Activated T-cell treated with anti-CD3 and anti-CD28 coated beads for 4 hours (primary cell): ENCODE measurements around the gene DCN.

Experiments used
- DNase-seq: peaks from one replicate; pipeline ENCODE4 v3.0.0-alpha.2; 2020

The DCN gene

DNA sequence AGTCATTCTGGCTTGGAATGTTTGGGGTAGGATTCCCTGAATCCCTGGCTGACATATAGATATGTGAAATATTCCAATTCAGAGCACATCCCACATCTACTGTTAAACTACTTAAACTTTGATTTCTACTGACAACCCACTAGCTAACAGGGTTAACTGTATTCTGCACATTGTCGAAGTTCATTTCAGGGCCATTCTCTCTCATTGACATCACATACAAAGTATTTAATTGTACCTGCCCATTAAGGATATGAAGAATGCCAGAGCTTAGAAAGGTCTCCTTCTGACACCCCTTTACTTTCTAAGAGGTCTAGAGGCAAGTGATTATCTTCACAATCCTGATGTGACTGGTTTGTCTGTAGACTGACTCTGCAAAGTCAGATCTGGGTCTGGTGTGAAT lies 2.8 kb upstream of the DCN start:
- DNase-seq: no peak

GRCh38 chr12:91183551-91183950 lies 934 bp upstream of the DCN start:
- no peak for DNase-seq

DNA sequence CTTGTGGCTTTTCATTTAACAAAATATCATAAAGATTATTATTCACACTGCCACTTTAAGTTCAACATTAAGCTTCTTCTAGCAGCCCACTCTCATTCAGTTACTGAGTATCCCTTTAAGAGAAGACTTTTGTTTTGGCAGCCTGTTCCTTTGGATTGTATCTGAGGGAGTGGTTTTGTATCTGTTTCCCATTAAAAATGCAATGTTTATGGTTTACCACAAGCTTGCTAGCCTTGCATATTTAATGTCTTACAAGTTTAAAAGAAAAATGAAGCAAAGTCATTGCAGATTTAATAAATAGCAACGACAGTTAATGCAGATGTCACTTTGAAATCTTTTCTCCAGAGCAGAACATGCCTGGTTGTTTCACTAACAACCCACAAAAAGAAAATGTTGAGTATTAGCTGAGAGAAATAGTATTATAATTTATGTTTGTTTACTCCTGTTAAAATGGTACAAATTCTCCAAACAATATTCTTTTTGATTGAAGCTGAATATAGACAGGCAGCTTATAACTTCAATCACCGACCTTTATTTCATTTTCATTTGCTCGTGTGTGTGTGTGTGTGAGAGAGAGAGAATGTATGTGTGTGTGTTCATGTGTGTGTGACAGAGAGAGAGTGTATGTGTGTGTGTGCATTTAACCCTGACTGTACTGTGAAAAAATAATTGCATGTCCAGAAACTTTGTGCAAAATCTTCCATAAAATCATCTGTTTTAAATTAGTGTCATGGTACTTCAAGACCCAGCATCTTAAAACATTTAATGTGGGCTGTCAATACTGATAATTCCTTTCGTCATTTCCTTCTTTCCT lies 1.8 kb downstream of the DCN start:
- DNase-seq: no peak

DNA sequence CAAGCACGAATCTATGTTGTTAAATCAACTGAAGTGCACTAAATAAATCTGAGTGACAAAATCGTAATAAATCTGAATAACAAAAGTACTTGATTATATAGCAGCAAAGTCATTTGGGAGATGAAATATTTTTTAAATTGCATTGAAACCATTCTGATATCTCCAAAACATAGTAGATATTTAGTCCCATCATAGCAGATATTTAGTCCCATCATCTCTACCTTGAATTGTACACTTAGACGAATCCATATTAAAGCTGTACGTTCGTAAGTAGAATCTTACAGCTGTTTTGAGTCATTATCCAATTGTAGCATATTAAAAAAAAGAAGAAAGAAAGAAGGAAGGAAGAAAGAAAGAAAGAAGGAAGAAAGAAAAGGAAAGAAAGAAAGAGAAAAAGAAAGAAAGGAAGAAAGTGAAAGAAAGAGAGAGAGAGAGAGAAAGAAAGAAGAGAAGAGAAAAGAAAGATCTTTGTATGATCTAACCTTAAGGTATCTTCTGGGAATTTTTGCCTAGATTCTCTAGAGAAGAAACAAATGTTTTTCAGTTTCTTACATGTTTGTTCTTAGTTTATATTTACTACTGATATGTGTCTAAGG lies 2.6 kb downstream of the DCN start:
- DNase-seq: no peak

DNA sequence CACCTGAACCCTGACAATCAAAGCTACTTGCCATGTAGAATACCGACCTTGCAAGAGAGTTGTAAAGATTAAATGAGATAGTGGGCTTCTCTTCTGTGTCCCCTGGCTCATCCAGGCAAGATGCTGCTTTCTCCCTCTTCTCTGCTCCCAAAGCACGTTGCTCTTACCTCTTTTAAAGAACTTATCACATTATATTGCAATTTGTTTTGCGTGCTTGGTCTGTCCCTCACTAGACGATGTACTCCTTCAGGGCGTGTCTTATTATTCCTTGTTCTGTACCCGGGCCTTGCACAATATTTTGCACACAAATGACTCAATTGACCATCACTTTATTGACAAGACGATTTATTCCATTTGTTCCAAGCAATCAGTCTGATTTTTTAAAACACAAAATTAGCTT lies 3.3 kb downstream of the DCN start:
- no peak for DNase-seq

DNA sequence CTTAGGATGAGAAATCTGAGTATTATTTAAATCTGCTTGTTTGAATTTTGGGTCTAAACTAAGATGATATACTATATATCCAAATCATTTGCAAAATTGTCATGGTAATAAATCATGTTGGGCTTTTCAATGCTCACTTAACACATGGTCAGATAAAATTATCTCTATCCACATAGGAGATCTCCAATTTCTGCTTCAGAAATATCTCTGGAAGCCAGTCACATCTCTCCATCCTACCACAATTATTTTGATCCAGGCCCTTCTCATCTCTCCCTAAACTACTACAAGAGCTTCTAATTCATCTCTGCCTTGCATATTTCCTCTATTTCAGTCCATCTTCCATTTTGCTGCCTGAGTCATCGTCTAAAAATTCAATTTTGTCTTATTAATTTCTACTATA lies 3.8 kb downstream of the DCN start:
- DNase-seq: no peak

DNA sequence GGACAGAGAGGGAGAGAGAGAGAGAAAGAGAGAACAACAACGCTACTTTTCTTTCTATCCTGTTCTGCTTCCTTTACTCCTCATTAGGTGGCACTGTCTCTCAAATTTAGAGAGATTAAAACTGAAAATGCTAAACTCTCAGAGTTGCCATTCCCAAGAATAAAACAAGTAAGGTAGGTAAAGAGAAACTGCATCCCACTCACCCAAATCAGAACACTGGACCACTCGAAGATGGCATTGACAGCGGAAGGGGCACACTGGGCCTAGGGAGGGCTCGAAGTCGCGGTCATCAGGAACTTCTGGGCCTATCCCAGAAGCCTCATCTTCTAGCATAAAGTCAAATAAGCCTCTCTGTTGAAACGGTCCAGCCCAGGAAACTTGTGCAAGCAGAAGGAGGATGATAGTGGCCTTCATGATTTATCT lies 4.5 kb downstream of the DCN start:
- no peak for DNase-seq

GRCh38 chr12:91177381-91177780 lies 5.2 kb downstream of the DCN start:
- no peak for DNase-seq

DNA sequence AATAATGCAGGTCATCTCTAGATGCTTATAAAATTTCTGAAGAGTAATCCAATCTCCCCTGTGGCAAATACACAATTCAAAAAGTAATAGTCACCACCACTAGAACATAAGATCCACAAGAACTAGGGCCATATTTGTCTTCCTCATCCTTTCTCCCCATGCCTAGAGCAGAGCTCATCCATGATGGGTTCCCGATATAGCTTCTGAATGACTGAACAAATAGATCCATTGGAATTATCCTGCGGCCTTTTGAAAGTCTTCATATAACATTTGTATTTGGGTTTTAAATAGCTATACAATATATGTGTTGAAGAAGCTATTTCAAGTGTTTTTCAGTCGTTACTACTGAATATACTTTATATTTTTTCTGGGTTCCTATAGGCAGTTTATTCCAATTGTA lies 5.7 kb downstream of the DCN start:
- no peak for DNase-seq

GRCh38 chr12:91176358-91176757 lies 6.3 kb downstream of the DCN start:
- DNase-seq: no peak

GRCh38 chr12:91173124-91173523 lies 9.5 kb downstream of the DCN start:
- no peak for DNase-seq

DNA sequence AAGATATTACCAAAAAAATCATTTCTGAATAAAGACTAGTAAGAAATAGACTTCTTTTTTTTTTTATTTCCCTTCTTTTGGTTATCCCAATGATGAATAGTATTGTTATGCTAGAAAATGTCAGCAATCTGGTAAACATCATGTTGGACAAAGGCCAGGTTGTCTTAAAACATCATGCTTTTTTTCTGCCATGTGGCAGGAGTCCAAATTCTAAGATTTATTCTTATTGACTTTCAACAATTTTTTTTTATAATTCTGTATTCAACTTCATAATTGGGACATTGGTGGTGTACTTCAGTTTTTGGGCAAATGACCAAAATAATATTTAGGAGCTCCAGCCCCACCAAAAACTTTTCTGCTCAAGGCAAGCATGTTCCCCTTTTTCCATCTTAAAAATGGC lies 10.5 kb downstream of the DCN start:
- DNase-seq: no peak

DNA sequence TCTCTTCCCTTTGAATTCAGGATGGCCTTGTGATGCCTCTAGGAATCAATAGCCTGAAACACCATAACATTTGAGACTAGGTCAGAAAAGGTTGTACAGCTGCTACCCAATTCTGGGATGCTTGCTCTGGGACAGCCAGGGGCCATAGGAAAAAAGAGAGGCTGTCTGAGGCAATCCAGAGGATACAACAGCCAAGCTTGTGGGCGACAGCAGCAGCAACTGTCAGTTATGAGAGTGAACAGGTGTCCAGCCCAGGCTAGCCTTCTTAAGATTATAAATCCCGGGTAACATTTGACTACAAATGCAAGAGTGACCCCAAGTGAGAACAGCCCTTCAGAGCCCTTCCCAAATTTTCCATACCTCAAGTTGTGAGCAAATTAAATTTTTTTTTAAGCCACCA lies 11.1 kb downstream of the DCN start:
- no peak for DNase-seq

DNA sequence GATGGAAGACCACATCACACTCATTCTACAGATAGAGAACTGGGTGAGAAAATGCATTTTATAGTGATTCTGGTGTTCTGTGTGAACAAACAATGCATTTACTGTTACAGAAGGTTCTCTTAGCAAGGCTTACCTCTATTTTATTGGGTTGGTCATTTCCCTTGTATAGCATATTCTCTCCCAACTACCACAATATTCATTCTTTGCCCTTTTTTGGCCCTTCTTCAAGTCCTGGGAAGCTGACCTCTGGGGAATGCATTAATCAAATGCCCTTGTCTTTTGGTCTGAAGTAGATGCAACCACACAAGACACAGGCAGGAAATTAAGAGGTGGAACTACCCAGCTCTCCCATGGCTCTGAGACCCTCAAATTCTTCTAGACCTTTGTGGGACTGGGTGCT lies 19.5 kb downstream of the DCN start:
- DNase-seq: no peak

GRCh38 chr12:91161009-91161408 lies 21.6 kb downstream of the DCN start:
- no peak for DNase-seq

DNA sequence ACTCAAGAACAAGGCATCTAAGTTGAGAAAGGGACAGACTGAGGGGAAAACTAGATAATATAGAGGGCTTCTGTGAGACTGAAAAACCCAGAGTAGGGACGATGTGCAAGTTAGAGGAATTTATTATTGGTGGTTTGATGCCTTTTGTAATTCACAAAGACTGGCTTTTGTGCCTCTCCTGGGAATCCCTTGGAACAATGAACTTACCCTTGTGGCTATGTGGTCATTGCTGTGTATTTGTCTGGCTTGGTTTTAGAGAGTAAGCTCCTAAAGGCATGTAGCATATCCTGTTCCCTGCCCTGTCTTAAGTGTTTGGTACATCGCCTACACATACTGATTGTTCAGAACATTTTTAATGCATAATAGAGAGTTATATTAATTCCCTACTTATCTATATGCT lies 26.6 kb downstream of the DCN start:
- no peak for DNase-seq

DNA sequence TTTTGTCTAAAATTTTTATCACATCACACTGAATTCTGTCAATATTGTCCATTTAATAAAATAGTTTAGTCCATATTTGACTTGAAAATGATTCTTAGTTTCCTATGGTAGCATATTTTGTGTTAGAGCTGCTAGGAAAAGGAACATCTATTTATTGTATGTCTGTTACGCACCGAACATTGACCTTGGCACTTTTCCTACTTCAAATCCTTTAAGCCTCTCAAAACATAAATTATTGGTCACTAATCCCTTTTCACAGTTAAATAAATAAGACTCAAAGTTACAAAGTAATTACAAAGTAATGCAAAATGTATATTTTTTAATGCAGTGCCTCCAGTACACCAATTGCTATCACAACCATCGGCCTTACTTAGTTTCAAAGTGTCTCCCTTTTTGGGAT lies 28.5 kb downstream of the DCN start:
- no peak for DNase-seq

GRCh38 chr12:91144053-91144452 lies 38.6 kb downstream of the DCN start:
- no peak for DNase-seq

- DNase-seq: no peak
These were observed 39.4 kb downstream of the DCN start for GRCh38 chr12:91143206-91143605.

GRCh38 chr12:91142221-91142631 lies 40.4 kb downstream of the DCN start:
- no peak for DNase-seq

DNA sequence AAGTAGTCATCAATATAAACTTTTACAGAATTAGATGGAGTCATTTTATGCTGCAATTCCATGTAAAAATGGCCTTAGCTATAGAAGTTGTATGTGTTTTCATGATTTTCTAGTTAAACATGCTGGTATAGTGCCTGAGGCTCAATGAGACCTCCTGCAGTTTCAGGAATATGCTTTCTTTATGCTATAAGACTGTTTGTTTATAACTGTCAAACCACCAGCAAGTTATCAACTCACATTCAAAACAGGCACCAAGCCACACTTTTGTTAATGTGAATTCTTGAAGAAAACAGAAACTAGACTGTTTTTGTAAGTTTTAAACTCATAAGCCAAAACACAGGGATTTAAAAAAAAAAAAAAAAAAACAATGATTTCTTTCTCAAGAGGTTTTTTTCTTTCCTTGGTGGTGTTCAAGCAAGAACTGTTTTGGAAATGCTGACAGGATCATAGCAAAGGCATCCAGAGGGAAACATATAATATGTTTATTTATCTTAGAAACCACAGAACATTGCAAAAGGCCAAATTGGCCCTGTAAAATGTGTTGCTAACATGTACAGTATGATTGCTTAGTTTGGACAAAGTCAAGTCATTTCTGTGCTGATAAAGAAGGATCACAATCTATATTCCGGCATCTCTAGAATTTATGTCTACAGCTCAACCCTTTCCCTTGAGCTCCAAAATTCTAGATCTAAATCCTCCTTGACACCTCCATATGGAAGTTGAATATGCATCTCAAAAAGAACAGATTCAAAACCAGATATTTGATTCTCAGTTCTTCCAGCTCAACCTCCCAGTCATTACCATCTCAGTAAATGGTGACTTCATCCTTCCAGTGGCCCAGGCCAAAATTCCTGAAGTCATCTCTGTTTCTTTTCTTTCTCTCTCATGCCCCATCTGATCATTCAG lies 42.3 kb downstream of the DCN start:
- no peak for DNase-seq

DNA sequence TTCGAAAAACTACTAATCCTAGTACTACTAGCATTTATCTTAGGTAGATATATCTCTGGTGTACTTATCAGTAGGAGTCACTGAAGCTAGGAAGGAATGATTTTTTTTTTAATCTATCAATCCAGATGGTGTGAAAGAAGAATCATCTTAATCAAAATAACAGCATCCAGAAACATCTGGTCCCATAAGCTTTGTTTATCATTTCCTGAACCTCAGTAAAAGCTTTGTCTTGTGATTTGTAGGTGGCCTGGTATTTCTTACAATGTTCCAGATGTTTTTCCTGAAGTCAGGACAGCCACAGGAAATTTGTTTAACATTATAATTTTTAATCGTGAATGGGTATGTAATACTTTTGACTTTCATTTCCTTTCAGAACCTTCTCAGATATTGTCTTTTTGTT lies 43.3 kb downstream of the DCN start:
- no peak for DNase-seq

DNA sequence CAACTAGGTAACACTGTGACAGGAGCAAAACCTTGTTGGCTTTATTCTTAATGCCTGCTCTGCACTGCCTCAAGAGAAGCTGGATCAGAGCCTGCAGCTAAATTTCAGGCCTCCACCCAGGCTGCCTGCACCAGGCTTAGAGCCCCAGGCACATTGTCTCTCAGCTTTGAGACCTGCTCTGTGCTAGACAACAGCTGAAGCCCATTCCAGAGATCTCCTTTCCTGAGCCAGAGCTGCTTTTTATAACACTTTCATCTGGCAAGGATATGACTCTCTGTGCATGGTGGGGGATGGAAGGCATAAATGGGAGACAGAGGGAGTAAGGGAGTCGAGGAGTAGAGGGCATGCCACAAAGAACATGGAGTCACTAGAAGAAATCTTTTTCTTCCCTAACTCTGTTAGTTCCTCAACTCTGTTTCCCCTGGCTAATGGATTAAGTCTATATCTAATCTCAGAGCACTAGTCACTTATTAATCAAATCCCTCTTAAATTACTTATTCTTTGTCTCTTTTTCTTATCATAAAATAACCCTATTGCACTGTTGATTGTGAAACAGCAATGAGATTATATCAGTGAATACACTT lies 44.2 kb downstream of the DCN start:
- no peak for DNase-seq
